ENCODE results near the gene SLC35E4. TPM values are rescaled to one million over a fixed set of nuclear protein-coding genes. Genes with fewer than 3 reads are reported as not detected.

SLC35E4 gene
- total and polyA plus RNA-seq, 2 experiments from 2014 or later = 2.6 to 11.3 TPM

GRCh38 chr22:30695871-30696655 lies 60.5 kb downstream of the SLC35E4 start:
- no peaks in the 10 kb centered on the region for H3K4me1 ChIP-seq (ENCODE audit: insufficient read depth)
- H3K4me3 ChIP-seq = peak overlapping the region; percentile 86; the same call in 1 of the 2 replicates
- H3K36me3 Mint-ChIP-seq (ENCODE audit: low read depth) = no peaks in the 10 kb centered on the region
- peak overlapping the region; percentile 93; the same call in 1 of the 2 replicates for H3K4me2 ChIP-seq
- no peaks in the 10 kb centered on the region for H3K9me2 ChIP-seq (ENCODE audit: insufficient read depth)
- H2AFZ ChIP-seq = no peak overlapping the region
- no peak overlapping the region for H3K27ac Mint-ChIP-seq
- no peaks in the 10 kb centered on the region for H3F3A ChIP-seq (replicated peaks; ENCODE audit: low read depth)
- TF ChIP-seq EZH2 (IDR thresholded peaks at IDR 0.05; ENCODE audit: low read depth, unreplicated experiment) (no peak), POLR2AphosphoS5 (IDR thresholded peaks at IDR 0.05; ENCODE audit: low read depth) (no peak), ZNF462 (CRISPR knock-in tag; IDR thresholded peaks at IDR 0.05) (no peak), CTCF (conservative IDR thresholded peaks at IDR 0.05; ENCODE audit: low read depth in 2 of 2) (no peak), REST (IDR thresholded peaks at IDR 0.05; ENCODE audit: unreplicated experiment) (no peak), CREB1 (CRISPR knock-in tag; IDR thresholded peaks at IDR 0.05; ENCODE audit: low read depth) (no peak), ETS1 (IDR thresholded peaks at IDR 0.05) (no peak), EZH2phosphoT487 (IDR thresholded peaks at IDR 0.05; ENCODE audit: unreplicated experiment) (no peak), ZNF114 (CRISPR knock-in tag; IDR thresholded peaks at IDR 0.05) (no peak), NANOG (IDR thresholded peaks at IDR 0.05; ENCODE audit: borderline replicate concordance) (no peak), JUNB (IDR thresholded peaks at IDR 0.05; ENCODE audit: unreplicated experiment) (no peak)
- peak overlapping the region; percentile 69 for H3K4me3 Mint-ChIP-seq
- no peaks in the 10 kb centered on the region; the same call in 1 of the 2 replicates for H4K20me1 ChIP-seq (replicated peaks; ENCODE audit: insufficient read depth)
- DNase-seq (ENCODE audit: low spot score) = no peak
- peaks cover 23% of the 10 kb centered on the region for H3K27me3 ChIP-seq (ENCODE audit: insufficient read depth)
- H3K27ac ChIP-seq (ENCODE audit: low read depth) = no peak overlapping the region
- ATAC-seq = no peak
- peaks cover 5% of the 10 kb centered on the region; the same call in 2 of the 3 replicates for H3K4me1 Mint-ChIP-seq
- peaks cover 19% of the 10 kb centered on the region for H3K27me3 Mint-ChIP-seq (ENCODE audit: insufficient read depth, low read depth, poor library complexity)
- no peaks in the 10 kb centered on the region for H3K79me2 ChIP-seq (replicated peaks; ENCODE audit: insufficient read depth)
- no peaks in the 10 kb centered on the region for H3K9me3 Mint-ChIP-seq
- H3K36me3 ChIP-seq (ENCODE audit: insufficient read depth) = no peaks in the 10 kb centered on the region
